ENCODE results near the gene SAMD10.

DNA sequence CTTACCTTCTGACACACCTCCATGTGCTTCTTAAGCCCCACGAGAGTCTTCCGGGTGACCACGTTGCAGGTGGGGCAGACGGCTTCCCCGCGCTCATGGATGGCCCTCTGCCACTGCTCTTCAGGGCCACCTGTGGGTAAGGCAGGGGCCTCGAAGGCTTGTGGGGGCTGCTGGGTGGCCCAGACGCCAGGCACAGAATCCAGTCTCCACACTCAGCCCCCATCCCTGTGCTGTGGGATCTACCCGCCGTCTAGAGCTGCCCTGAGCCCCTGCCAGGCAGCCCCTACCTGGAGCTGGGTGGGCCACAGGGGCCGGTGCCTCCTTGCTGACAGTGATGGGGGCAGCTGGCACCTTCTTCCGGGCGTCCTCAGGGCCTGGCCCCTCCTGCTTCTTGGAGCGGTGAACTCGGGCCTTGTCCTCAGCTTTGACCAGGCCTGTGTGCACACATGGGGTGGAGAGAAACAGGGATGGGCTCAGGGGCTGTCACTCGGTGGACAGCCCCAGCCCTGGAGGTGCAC lies 15.6 kb downstream of the SAMD10 start:
- TF ChIP-seq, protein P1, sequence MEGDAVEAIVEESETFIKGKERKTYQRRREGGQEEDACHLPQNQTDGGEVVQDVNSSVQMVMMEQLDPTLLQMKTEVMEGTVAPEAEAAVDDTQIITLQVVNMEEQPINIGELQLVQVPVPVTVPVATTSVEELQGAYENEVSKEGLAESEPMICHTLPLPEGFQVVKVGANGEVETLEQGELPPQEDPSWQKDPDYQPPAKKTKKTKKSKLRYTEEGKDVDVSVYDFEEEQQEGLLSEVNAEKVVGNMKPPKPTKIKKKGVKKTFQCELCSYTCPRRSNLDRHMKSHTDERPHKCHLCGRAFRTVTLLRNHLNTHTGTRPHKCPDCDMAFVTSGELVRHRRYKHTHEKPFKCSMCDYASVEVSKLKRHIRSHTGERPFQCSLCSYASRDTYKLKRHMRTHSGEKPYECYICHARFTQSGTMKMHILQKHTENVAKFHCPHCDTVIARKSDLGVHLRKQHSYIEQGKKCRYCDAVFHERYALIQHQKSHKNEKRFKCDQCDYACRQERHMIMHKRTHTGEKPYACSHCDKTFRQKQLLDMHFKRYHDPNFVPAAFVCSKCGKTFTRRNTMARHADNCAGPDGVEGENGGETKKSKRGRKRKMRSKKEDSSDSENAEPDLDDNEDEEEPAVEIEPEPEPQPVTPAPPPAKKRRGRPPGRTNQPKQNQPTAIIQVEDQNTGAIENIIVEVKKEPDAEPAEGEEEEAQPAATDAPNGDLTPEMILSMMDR (IDR thresholded peaks at IDR 0.05) = no peak
- no peak for TF ChIP-seq POLR2A (IDR thresholded peaks at IDR 0.05)

Data from esophagus squamous epithelium (tissue), 4 donors.